ENCODE results near the gene GPD2.

DNA sequence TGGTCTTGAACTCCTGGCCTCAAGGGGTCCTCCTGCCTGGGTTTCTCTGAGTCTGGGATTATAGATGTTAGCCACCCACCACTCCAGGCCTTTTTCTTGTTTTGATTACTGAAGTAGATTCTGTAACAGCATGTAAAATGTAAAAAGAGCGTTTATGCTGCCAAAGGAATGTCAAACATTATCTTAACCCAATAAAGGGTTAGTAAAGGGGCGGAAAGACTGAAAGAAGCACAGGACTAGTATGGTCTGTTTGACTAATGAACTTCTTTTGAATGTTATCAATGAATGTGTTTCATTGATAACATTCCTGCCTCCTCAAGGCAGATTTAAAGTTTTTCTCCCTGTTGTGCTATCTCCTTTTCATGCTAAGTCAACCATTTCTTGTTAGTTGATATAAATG is 29.4 kb downstream of the GPD2 start:
- TF ChIP-seq CTCF (optimal IDR thresholded peaks at IDR 0.05 in 1 of 3, IDR thresholded peaks at IDR 0.05 in 1 of 3, conservative IDR thresholded peaks at IDR 0.05 in 1 of 3; ENCODE audit: extremely low read depth in 1 of 3, insufficient read depth in 2 of 3, low read length in 3 of 3): no peak
- TF ChIP-seq EZH2 (IDR thresholded peaks at IDR 0.05; ENCODE audit: low read length): no peak

All from keratinocyte (primary cell).